ENCODE results near the gene NCAPH2. TPM values are rescaled to one million over a fixed set of nuclear protein-coding genes. Genes with fewer than 3 reads are reported as not detected.

The NCAPH2 gene
- total and polyA plus RNA-seq, 12 donors = 13.8 to 90.5 (median 32.6) TPM

DNA sequence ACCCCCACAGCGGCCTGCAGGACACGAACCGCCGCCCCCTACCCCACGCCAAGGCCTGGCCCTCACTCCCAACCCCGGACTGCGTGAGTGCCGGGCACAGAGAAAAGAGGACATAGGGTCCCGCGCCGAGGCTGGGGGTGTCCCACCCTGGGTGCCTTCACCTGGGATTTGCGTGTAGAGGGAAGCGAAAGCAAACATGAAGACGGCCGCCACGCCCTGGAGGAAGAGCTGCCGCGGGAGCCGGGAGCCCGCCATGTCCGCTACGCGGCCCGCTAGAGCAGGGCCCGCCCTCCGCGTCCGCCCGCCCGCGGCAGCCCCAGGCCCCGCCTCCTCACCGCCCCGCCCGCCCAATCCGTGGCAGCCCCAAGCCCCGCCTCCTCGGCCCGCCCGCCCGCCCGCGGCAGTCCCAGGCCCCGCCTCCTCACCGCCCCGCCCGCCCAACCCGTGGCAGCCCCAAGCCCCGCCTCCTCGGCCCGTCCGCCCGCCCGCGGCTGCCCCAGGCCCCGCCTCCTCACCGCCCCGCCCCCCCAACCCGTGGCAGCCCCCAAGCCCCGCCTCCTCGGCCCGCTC, 518 bp upstream of the NCAPH2 start, which contains the start of gene LMF2:
LMF2 (minus strand) TSS at position 282 of the 570 bp plus-strand sequence; CDS start at position 255, 27 bp downstream.
- Histone ChIP-seq H3K27ac (peak within 1 kb of the TSS; percentile 6 to 97 (median 92)), H3K36me3 (replicated peaks in 1 of 2) (peaks cover 0 to 31% of the 10 kb centered on the region in 2 donors), H3K9me3 (replicated peaks in 1 of 3) (no peaks in the 10 kb centered on the region), H3K4me3 (peak within 1 kb of the TSS; percentile 71 to 97 (median 91)), H3K4me1 (replicated peaks in 1 of 2) (peaks cover 8 to 25% of the 10 kb centered on the region in 2 donors), H3K27me3 (no peaks in the 10 kb centered on the region)
- intact Hi-C loops (cut with DNase I) = no loop called here
- WGBS, 4 donors = 0 to 6% (median 1%) methylated on average over 6 to 55 of the region's 62 CpGs
- TF ChIP-seq CTCF (IDR thresholded peaks at IDR 0.05) = peak in 1 of 6 experiments; percentile 5
- peak; percentile 8 to 47 for TF ChIP-seq POLR2A (IDR thresholded peaks at IDR 0.05)
- peak in 6 of 7 donors; percentile 88 to 94 (median 92) for DNase-seq

DNA sequence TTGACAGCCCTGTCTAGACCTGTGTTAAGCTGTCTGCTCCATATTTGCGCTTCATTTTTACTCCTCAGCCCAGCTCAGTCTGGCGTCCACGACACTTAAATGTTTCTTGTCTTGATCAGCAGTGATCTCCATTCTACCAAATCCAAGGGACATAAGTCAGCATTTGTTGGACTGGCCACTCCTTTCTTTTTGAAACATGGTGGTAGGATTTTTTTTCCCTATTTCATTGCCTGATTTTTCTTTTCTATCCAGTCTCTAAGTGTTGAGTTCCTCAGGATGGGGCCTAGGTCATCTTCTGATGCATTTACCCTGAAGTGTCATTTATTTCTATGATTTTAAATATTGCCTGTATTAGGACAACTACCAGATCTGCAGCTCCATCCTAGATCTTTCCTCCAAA, 873 bp downstream of the NCAPH2 start:
- no peak for TF ChIP-seq CTCF (IDR thresholded peaks at IDR 0.05)
- Histone ChIP-seq H3K9me3 (replicated peaks in 1 of 3) (no peaks in the 10 kb centered on the region), H3K27ac (peak overlapping the region in 4 of 5 donors; percentile 91 to 97 (median 93)), H3K4me1 (replicated peaks in 1 of 2) (peaks cover 8 to 25% of the 10 kb centered on the region in 2 donors), H3K36me3 (replicated peaks in 1 of 2) (peaks cover 0 to 19% of the 10 kb centered on the region in 2 donors), H3K4me3 (peak overlapping the region in 1 of 4 donors; percentile 96), H3K27me3 (no peaks in the 10 kb centered on the region)
- intact Hi-C loops (cut with DNase I) = no loop called here
- 7 to 21% (median 16%) methylated on average over 3 of the region's 3 CpGs for WGBS, 4 donors
- DNase-seq = no peak

DNA sequence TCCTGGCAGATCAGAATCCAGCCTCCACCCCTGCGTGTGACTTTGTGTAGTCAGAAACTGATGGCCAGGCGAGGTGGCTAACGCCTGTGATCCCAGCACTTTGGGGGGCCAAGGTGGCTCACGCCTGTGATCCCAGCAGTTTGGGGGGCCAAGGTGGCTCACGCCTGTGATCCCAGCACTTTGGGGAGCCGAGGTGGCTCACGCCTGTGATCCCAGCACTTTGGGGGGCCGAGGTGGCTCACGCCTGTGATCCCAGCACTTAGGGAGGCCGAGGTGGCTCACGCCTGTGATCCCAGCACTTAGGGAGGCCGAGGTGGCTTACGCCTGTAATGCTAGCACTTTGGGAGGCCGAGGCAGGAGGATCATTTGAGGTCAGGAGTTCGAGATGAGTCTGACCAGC, 5.2 kb downstream of the NCAPH2 start:
- WGBS, 4 donors = 90 to 96% (median 94%) methylated on average over 8 to 15 of the region's 15 CpGs
- Histone ChIP-seq H3K36me3 (replicated peaks in 1 of 2) (peaks cover 0 to 9% of the 10 kb centered on the region in 2 donors), H3K27me3 (no peaks in the 10 kb centered on the region), H3K27ac (no peak overlapping the region), H3K4me3 (no peak overlapping the region), H3K4me1 (replicated peaks in 1 of 2) (peaks cover 0 to 11% of the 10 kb centered on the region in 2 donors), H3K9me3 (replicated peaks in 1 of 3) (no peaks in the 10 kb centered on the region)
- intact Hi-C loops (cut with DNase I) = no loop called here
- no peak for TF ChIP-seq CTCF (IDR thresholded peaks at IDR 0.05)
- TF ChIP-seq POLR2A (IDR thresholded peaks at IDR 0.05) = no peak
- no peak for DNase-seq

DNA sequence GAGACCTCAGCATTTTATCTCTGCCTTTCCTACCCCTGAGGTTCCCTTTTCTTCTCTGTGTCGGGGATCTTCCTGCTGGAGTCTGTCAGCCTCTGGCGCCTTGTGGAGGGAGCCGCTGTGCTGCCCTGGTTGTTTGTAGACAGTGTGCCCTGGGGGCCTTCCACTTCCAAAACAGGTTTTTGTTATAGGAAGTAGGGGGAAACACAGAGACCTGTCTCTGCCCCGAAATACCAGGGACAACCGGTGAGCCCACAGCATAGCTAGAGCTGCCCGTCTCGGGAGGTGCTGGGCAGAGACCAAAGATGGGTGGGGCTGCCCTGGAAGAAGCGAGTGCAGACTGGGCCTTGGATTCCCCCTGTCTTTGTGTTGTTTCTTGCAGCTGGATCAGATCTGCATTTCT, 8.0 kb downstream of the NCAPH2 start:
- intact Hi-C loops (cut with DNase I) = no loop called here
- Histone ChIP-seq H3K4me1 (replicated peaks in 1 of 2) (no peaks in the 10 kb centered on the region), H3K27me3 (no peaks in the 10 kb centered on the region), H3K27ac (no peak overlapping the region), H3K4me3 (no peak overlapping the region), H3K36me3 (replicated peaks in 1 of 2) (peaks cover 0 to 28% of the 10 kb centered on the region in 2 donors), H3K9me3 (replicated peaks in 1 of 3) (no peaks in the 10 kb centered on the region)
- no peak for DNase-seq
- no peak for TF ChIP-seq POLR2A (IDR thresholded peaks at IDR 0.05)
- TF ChIP-seq CTCF (IDR thresholded peaks at IDR 0.05) = no peak
- WGBS, 4 donors = 89 to 99% (median 95%) methylated on average over 6 to 8 of the region's 8 CpGs
